GM12878 (cell line): ENCODE measurements around the gene TGFB1I1. TPM values are rescaled to one million over a fixed set of nuclear protein-coding genes. Genes with fewer than 3 reads are reported as not detected.
"Not testable (repeated sequence)": the region's sequence is repeated elsewhere in the genome, so short reads cannot be mapped to it uniquely, and the experiment has no call there.

Source experiments
- ATAC-seq: fragments of 200-7000 bp; cut with Tn5 transposase; 3 replicates; pipeline ENCODE4 v1.9.1; 2020; ENCODE audit warnings: mild to moderate bottlenecking, moderate library complexity
- BruUV-seq: library from RNA; stranded (reverse); fragments of 400-500 nt; replicated peaks from 2 replicates; lab custom pipeline; 2021; lab: Mats Ljungman, UMichigan
- CTCF ChIA-PET: fragments of 300-600 bp; sonication (Branson Sonifier 250); formaldehyde crosslinking; extraction: SDS; loops from one replicate; lab custom pipeline; 2021; ENCODE audit warnings: inconsistent platforms; lab: Yijun Ruan, JAX
- POLR2A ChIA-PET: fragments of 350-600 bp; formaldehyde crosslinking; extraction: SDS; loops from one replicate; lab custom pipeline; 2021; ENCODE audit warnings: inconsistent platforms; lab: Charles Lee
- RAD21 ChIA-PET: fragments of 300-600 bp; sonication (Branson Sonifier 250); formaldehyde crosslinking; loops from one replicate; lab custom pipeline; 2023; ENCODE audit warnings: antibody characterized with exemption; ENCODE audit not compliant: unreplicated experiment; lab: Charles Lee
- SMC1A ChIA-PET: fragments of 300-600 bp; sonication (Branson Sonifier 250); formaldehyde crosslinking; loops from one replicate; lab custom pipeline; 2023; ENCODE audit not compliant: unreplicated experiment, uncharacterized antibody; lab: Charles Lee
- DNase-seq: peaks from one replicate; pipeline ENCODE4 v3.0.0-alpha.2; 2011; ENCODE audit warnings: low read depth, low spot score
- FAIRE-seq: peaks from 3 replicates; lab custom pipeline; 2011; peaks lifted over from hg19 to GRCh38; lab: Jason Lieb, UNC
- H2AFZ ChIP-seq: 2 replicates; pipeline ENCODE4 v1.6.0; 2011; ENCODE audit warnings: low read depth, low read length, control low read depth; ENCODE audit not compliant: control insufficient read depth
- H3K27ac ChIP-seq: 2 replicates; pipeline ENCODE4 v1.5.1; 2011; ENCODE audit warnings: control low read depth; ENCODE audit not compliant: control insufficient read depth, insufficient read depth
- H3K27me3 ChIP-seq, 2 experiments: replicated peaks in 1 of 2; 2 replicates each; pipeline versions ENCODE4 v1.6.0 to v1.6.1; 2011; ENCODE audit warnings: low read length in 1 of 2; ENCODE audit not compliant: control insufficient read depth in 2 of 2, insufficient read depth in 2 of 2
- H3K36me3 ChIP-seq, 2 experiments: 2 replicates each; pipeline ENCODE4 v1.5.1; 2011; ENCODE audit warnings: low read length in 1 of 2; ENCODE audit not compliant: control insufficient read depth in 2 of 2, insufficient read depth in 2 of 2
- H3K4me1 ChIP-seq: 2 replicates; pipeline ENCODE4 v1.6.1; 2011; ENCODE audit warnings: mild to moderate bottlenecking, low read length, moderate library complexity, mixed read lengths; ENCODE audit not compliant: control insufficient read depth, insufficient read depth
- H3K4me2 ChIP-seq: 2 replicates; pipeline ENCODE4 v1.6.0; 2011; ENCODE audit warnings: control low read depth; ENCODE audit not compliant: control insufficient read depth, insufficient read depth
- H3K4me3 ChIP-seq: fragments of 200-600 bp; sonication (generic); 2 replicates; pipeline ENCODE4 v1.5.1; 2016
- H3K79me2 ChIP-seq: 2 replicates; pipeline ENCODE4 v1.6.0; 2011; ENCODE audit warnings: low read length; ENCODE audit not compliant: control insufficient read depth, insufficient read depth
- H3K9ac ChIP-seq: 2 replicates; pipeline ENCODE4 v1.8.0; 2011; ENCODE audit warnings: low read length, control low read depth, mixed read lengths; ENCODE audit not compliant: control insufficient read depth, insufficient read depth
- H3K9me3 ChIP-seq: replicated peaks from 3 replicates; pipeline ENCODE4 v1.5.1; 2011; ENCODE audit warnings: mild to moderate bottlenecking, low read length; ENCODE audit not compliant: control insufficient read depth, insufficient read depth
- H4K20me1 ChIP-seq: 2 replicates; pipeline ENCODE4 v1.6.0; 2011; ENCODE audit not compliant: control insufficient read depth, insufficient read depth
- RCOR1 ChIP-seq: conservative IDR thresholded peaks from 2 replicates; pipeline ENCODE4 v1.6.1; 2012; ENCODE audit warnings: low read depth, low read length, improper control_type of control experiment
- SIX5 ChIP-seq: IDR thresholded peaks from 2 replicates; pipeline ENCODE4 v1.6.1; 2011; ENCODE audit warnings: mild to moderate bottlenecking, low read depth, low read length, moderate library complexity; ENCODE audit not compliant: severe bottlenecking
- WGBS: methylation state at CpG from one replicate; pipeline ENCODE4 v1.1.6; 2016; ENCODE audit warnings: low lambda C conversion rate; ENCODE audit not compliant: insufficient replicate concordance, insufficient coverage; ENCODE audit errors: missing lambda C conversion rate; 5-methylcytosine and 5-hydroxymethylcytosine counted together
- in situ Hi-C: fragments of 300-500 bp; cut with MboI; formaldehyde crosslinking; loops from 9 replicates; pipeline ENCODE4 v1.14.3; 2018; ENCODE audit warnings: mixed read lengths
- intact Hi-C: fragments of 100-400 bp; cut with micrococcal nuclease; formaldehyde crosslinking; loops from one replicate; pipeline ENCODE4 v1.14.2; 2022; ENCODE audit not compliant: unreplicated experiment
- polyA plus RNA-seq, 11 experiments: library from polyadenylated mRNA; depleted of rRNA in 4 of 11; unstranded in 6 of 11; stranded (reverse) in 5 of 11; fragments of >200 nt; fragmentation: Nextera tagmentation in 4 of 11; fragmentation: Illumina TruSeq in 1 of 11; extraction: Ambion mirVana in 4 of 11; extraction: Trizol in 1 of 11; gene quantifications; 1 replicate in 1 of 11; 2 replicates in 10 of 11; pipeline versions ENCODE4 v1.2.1 to v1.2.3, GENCODE V29; 2011 to 2016; ENCODE audit warnings: inconsistent platforms in 2 of 11, missing spikeins in 2 of 11, low read depth in 1 of 11
- total RNA-seq, 4 experiments: library from RNA; depleted of rRNA in 3 of 4; stranded (reverse); fragments of >200 nt in 3 of 4; fragmentation: Illumina TruSeq in 1 of 4; extraction: Trizol in 1 of 4; gene quantifications; 2 replicates each; pipeline versions ENCODE4 v1.2.1 to v1.2.3, GENCODE V29; 2013 to 2021

The TGFB1I1 gene
- total and polyA plus RNA-seq, 10 of the 15 experiments (the other 5 are each of a cell fraction or from before 2014, with no cell fraction given): 0.13 to 2.3 (median 0.41) TPM; not detected in 2

GRCh38 chr16:31441956-31442355 is 30.0 kb upstream of the TGFB1I1 start:
- Histone ChIP-seq H4K20me1 (no peaks in the 10 kb centered on the region), H3K4me2 (no peak overlapping the region), H3K4me3 (no peak overlapping the region), H3K36me3 (no peaks in the 10 kb centered on the region), H3K9me3 (no peaks in the 10 kb centered on the region), H3K27ac (no peak overlapping the region), H2AFZ (no peak overlapping the region), H3K9ac (no peak overlapping the region; the same call in 1 of the 2 replicates), H3K79me2 (no peaks in the 10 kb centered on the region), H3K4me1 (no peaks in the 10 kb centered on the region), H3K27me3 (no peaks in the 10 kb centered on the region)
- RAD21 ChIA-PET: interaction anchor here (0.9 to 3.0 kb wide), 14 partner anchors 9 to 456 kb away, joined by 3 to 20 read pairs (median 5); partner anchors contain the start of genes ZNF646 and ZNF668
- ATAC-seq: no peak
- CTCF ChIA-PET: interaction anchor here (0.6 to 5.7 kb wide), 16 partner anchors 10 to 597 kb away, joined by 3 to 71 read pairs (median 8); partner anchors contain the start of genes ARMC5, FUS, HSD3B7 and PYCARD
- POLR2A ChIA-PET: interaction anchor here (0.6 kb wide), 1 partner anchor 30 kb away, joined by 4 read pairs; no protein-coding TSS in a partner anchor
- DNase-seq: no peak
- no TSS peak for BruUV-seq
- intact Hi-C loops (loop anchor here (1.0 to 5.0 kb wide), 4 partner anchors 17 to 350 kb away; partner anchors contain the start of genes ARMC5, PYCARD and VKORC1), in situ Hi-C loops (loop anchor here (5.0 to 25.0 kb wide), 2 partner anchors 240 to 455 kb away; partner anchors contain the start of genes HSD3B7 and PYCARD)
- SMC1A ChIA-PET: interaction anchor here (0.9 to 5.5 kb wide), 2 partner anchors 12 to 60 kb away, joined by 3 to 31 read pairs; partner anchors contain the start of gene COX6A2
- FAIRE-seq: no peak
- 78% methylated on average over 29 of the region's 34 CpGs for WGBS
- TF ChIP-seq RCOR1 (no peak), SIX5 (no peak)

GRCh38 chr16:31445931-31446330 is 26.0 kb upstream of the TGFB1I1 start:
- H3K4me3 ChIP-seq, H3K4me1 ChIP-seq, H3K36me3 ChIP-seq, DNase-seq, H3K4me2 ChIP-seq, POLR2A ChIA-PET, H3K9ac ChIP-seq, FAIRE-seq, H2AFZ ChIP-seq, H4K20me1 ChIP-seq, H3K9me3 ChIP-seq, intact Hi-C loops, BruUV-seq, H3K27ac ChIP-seq, H3K79me2 ChIP-seq, H3K27me3 ChIP-seq, ATAC-seq: not testable (repeated sequence)
- in situ Hi-C loops: loop anchor here (25.0 kb wide), 1 partner anchor 459 kb away; the partner anchor contains the start of gene HSD3B7
- WGBS: 35% methylated on average over 6 of the region's 6 CpGs
- ChIA-PET RAD21 (interaction anchor here (1.1 kb wide), 1 partner anchor 15 kb away, joined by 5 read pairs; no protein-coding TSS in a partner anchor), CTCF (interaction anchor here (1.6 to 4.6 kb wide), 2 partner anchors 12 to 268 kb away, joined by 3 to 71 read pairs; partner anchors contain the start of gene ARMC5), SMC1A (interaction anchor here (0.7 kb wide), 1 partner anchor 258 kb away, joined by 4 read pairs; no protein-coding TSS in a partner anchor)
